Activated CD8-positive, alpha-beta T cell treated with anti-CD3 and anti-CD28 coated beads for 36 hours (primary cell): ENCODE data around the gene KLHL10. TPM values are rescaled to one million over a fixed set of nuclear protein-coding genes. Genes with fewer than 3 reads are reported as not detected.

ENCODE experiments used
- ATAC-seq: fragments of 200-7000 bp; cut with Tn5 transposase; one replicate; pipeline ENCODE4 v1.10.0; 2021; ENCODE audit warnings: mild to moderate bottlenecking, moderate library complexity
- CTCF ChIA-PET: fragments of 350-600 bp; sonication (Branson Sonifier 250); formaldehyde crosslinking; loops from one replicate; lab custom pipeline; 2021; ENCODE audit warnings: antibody characterized with exemption; lab: Charles Lee
- POLR2A ChIA-PET: fragments of 350-600 bp; sonication (Branson Sonifier 250); formaldehyde crosslinking; loops from one replicate; lab custom pipeline; 2021; ENCODE audit warnings: antibody characterized with exemption; lab: Charles Lee
- DNase-seq: peaks from one replicate; pipeline ENCODE4 v3.0.0-alpha.2; 2020
- H3K27ac Mint-ChIP-seq: one replicate; pipeline ENCODE4 v1.8.0; 2021; ENCODE audit warnings: mild to moderate bottlenecking, mixed read lengths
- H3K27me3 Mint-ChIP-seq: one replicate; pipeline ENCODE4 v1.8.0; 2021; ENCODE audit warnings: mixed read lengths
- H3K36me3 Mint-ChIP-seq: one replicate; pipeline ENCODE4 v1.8.0; 2021; ENCODE audit warnings: low read depth, mixed read lengths
- H3K4me1 Mint-ChIP-seq: one replicate; pipeline ENCODE4 v1.8.0; 2021; ENCODE audit warnings: low read depth, mixed read lengths
- H3K4me3 Mint-ChIP-seq: one replicate; pipeline ENCODE4 v1.8.0; 2021; ENCODE audit warnings: mild to moderate bottlenecking, moderate library complexity, mixed read lengths
- H3K9me3 Mint-ChIP-seq: one replicate; pipeline ENCODE4 v1.8.0; 2021; ENCODE audit warnings: mixed read lengths
- intact Hi-C: fragments of 100-400 bp; cut with micrococcal nuclease; formaldehyde crosslinking; loops from one replicate; pipeline ENCODE4 v1.10.0; 2022
- total RNA-seq, 2 experiments: library from RNA; stranded (reverse); gene quantifications; one replicate each; pipeline ENCODE4 v1.2.3, GENCODE V29; 2021
- TF ChIP-seq, protein P1 (sequence below): fragments of 200-600 bp; IDR thresholded peaks from one replicate; pipeline ENCODE4 v1.8.0; 2022; ENCODE audit warnings: antibody characterized with exemption, mild to moderate bottlenecking

Gene KLHL10
- total RNA-seq, 2 experiments from 2014 or later = 0.36 TPM; not detected in 1

- Mint-ChIP-seq H3K9me3 (no peaks in the 10 kb centered on the region), H3K27ac (peak within 1 kb of the TSS; percentile 63), H3K4me1 (peaks cover 21% of the 10 kb centered on the region), H3K4me3 (peak within 1 kb of the TSS; percentile 79), H3K27me3 (peaks cover 7% of the 10 kb centered on the region), H3K36me3 (peaks cover 3% of the 10 kb centered on the region)
- intact Hi-C loops = no loop called here
- TF ChIP-seq, protein P1, sequence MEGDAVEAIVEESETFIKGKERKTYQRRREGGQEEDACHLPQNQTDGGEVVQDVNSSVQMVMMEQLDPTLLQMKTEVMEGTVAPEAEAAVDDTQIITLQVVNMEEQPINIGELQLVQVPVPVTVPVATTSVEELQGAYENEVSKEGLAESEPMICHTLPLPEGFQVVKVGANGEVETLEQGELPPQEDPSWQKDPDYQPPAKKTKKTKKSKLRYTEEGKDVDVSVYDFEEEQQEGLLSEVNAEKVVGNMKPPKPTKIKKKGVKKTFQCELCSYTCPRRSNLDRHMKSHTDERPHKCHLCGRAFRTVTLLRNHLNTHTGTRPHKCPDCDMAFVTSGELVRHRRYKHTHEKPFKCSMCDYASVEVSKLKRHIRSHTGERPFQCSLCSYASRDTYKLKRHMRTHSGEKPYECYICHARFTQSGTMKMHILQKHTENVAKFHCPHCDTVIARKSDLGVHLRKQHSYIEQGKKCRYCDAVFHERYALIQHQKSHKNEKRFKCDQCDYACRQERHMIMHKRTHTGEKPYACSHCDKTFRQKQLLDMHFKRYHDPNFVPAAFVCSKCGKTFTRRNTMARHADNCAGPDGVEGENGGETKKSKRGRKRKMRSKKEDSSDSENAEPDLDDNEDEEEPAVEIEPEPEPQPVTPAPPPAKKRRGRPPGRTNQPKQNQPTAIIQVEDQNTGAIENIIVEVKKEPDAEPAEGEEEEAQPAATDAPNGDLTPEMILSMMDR = peak; percentile 67
- ChIA-PET CTCF (interaction anchor here (0.9 to 3.9 kb wide), 15 partner anchors 9 to 163 kb away, joined by 3 to 35 read pairs (median 6); partner anchors contain the start of genes HAP1 and JUP), POLR2A (interaction anchor here (0.7 to 1.7 kb wide), 10 partner anchors 11 to 158 kb away, joined by 3 to 5 read pairs (median 4); partner anchors contain the start of gene NT5C3B)
- DNase-seq (peak; percentile 78), ATAC-seq (peak; percentile 86)
Observed at GRCh38 chr17:41811549-41812380, 25.9 kb upstream of the KLHL10 start, which contains the start of gene P3H4. TSS of gene P3H4 (minus strand) at chr17:41811949. CDS start at chr17:41811915, 34 bp downstream.

DNA sequence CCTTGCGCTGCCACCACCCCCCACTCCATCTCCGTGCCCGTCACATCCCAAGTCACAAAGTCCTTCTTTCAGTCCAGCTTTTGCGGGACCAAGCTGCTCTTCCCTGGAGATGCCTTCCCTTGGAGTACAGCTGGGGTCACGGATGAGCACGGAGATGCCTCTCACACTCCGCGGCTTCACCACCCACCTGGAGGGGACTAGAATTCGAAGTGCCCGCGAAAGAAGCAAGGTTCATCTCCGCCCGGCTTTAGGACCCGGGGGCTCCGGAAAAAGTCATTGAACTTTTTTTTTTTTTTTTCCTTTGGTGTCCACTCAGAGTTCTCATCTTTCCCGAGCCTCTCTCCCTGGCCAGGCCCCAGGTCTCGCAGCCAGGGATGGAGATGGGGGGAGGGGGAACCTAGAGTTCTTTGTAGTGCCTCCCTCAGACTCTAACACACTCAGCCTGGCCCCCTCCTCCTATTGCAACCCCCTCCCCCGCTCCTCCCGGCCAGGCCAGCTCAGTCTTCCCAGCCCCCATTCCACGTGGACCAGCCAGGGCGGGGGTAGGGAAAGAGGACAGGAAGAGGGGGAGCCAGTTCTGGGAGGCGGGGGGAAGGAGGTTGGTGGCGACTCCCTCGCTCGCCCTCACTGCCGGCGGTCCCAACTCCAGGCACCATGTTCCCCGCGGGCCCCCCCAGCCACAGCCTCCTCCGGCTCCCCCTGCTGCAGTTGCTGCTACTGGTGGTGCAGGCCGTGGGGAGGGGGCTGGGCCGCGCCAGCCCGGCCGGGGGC, 25.1 kb upstream of the KLHL10 start, which contains the start of gene FKBP10:
TSS of gene FKBP10 (plus strand) at position 624 of the 771 bp plus-strand sequence. CDS start at position 655, 31 bp downstream.
- DNase-seq (peak; percentile 66), ATAC-seq (peak; percentile 11)
- TF ChIP-seq, protein P1 = no peak
- Mint-ChIP-seq H3K27me3 (peaks cover 7% of the 10 kb centered on the region), H3K36me3 (peaks cover 3% of the 10 kb centered on the region), H3K4me1 (peaks cover 21% of the 10 kb centered on the region), H3K27ac (peak within 1 kb of the TSS; percentile 63), H3K9me3 (no peaks in the 10 kb centered on the region), H3K4me3 (peak within 1 kb of the TSS; percentile 79)
- ChIA-PET POLR2A (interaction anchor here (0.8 to 1.7 kb wide), 5 partner anchors 17 to 159 kb away, joined by 3 to 5 read pairs (median 4); partner anchors contain the start of gene NT5C3B), CTCF (interaction anchor here (0.9 to 3.9 kb wide), 7 partner anchors 10 to 164 kb away, joined by 3 to 35 read pairs (median 6); partner anchors contain the start of gene HAP1)
- intact Hi-C loops = no loop called here

- peak overlapping the region; percentile 43 for H3K4me3 Mint-ChIP-seq
- POLR2A ChIA-PET = interaction anchor here (1.7 kb wide), 1 partner anchor 23 kb away, joined by 5 read pairs; the partner anchor contains the start of gene NT5C3B
- CTCF ChIA-PET = no interaction called here
- intact Hi-C loops = no loop called here
- peaks cover 7% of the 10 kb centered on the region for H3K27me3 Mint-ChIP-seq
- no peak overlapping the region for H3K27ac Mint-ChIP-seq
- H3K4me1 Mint-ChIP-seq = peaks cover 21% of the 10 kb centered on the region
- ATAC-seq = no peak
- peaks cover 3% of the 10 kb centered on the region for H3K36me3 Mint-ChIP-seq
- H3K9me3 Mint-ChIP-seq = no peaks in the 10 kb centered on the region
- no peak for DNase-seq
- TF ChIP-seq, protein P1 = no peak
Observed at GRCh38 chr17:41813152-41813680, 24.4 kb upstream of the KLHL10 start.

GRCh38 chr17:41813699-41814124, 23.9 kb upstream of the KLHL10 start:
- Mint-ChIP-seq H3K9me3 (no peaks in the 10 kb centered on the region), H3K36me3 (peaks cover 3% of the 10 kb centered on the region), H3K27me3 (peaks cover 7% of the 10 kb centered on the region), H3K4me1 (peaks cover 21% of the 10 kb centered on the region), H3K4me3 (no peak overlapping the region), H3K27ac (no peak overlapping the region)
- TF ChIP-seq, protein P1 = no peak
- ChIA-PET POLR2A (no interaction called here), CTCF (interaction anchor here (1.5 to 2.2 kb wide), 2 partner anchors 12 to 17 kb away, joined by 3 to 8 read pairs; no protein-coding TSS in a partner anchor)
- intact Hi-C loops = no loop called here
- DNase-seq (no peak), ATAC-seq (no peak)
